SU-DHL-6 (cell line): Measurements from ENCODE around the gene COBL.

Source experiments
- H2AFZ ChIP-seq: fragments of 200-600 bp; sonication (generic); 2 replicates; pipeline ENCODE4 v1.6.1; 2014; ENCODE audit warnings: low read depth, mild to moderate bottlenecking, moderate library complexity, mixed read lengths, antibody characterized with exemption, low read length; ENCODE audit not compliant: severe bottlenecking
- H3F3A ChIP-seq: fragments of 200-600 bp; shearing (Covaris generic); 2 replicates; pipeline ENCODE4 v1.6.0; 2016; ENCODE audit warnings: antibody characterized with exemption, mild to moderate bottlenecking; ENCODE audit not compliant: insufficient read depth
- H3K27ac ChIP-seq: fragments of 200-600 bp; sonication (generic); 2 replicates; pipeline ENCODE4 v1.5.1; 2016; ENCODE audit warnings: low read depth, mild to moderate bottlenecking, low read length, moderate library complexity, mixed read lengths
- H3K27me3 ChIP-seq: fragments of 200-600 bp; sonication (generic), shearing (Covaris generic); 2 replicates; pipeline ENCODE4 v1.6.0; 2014; ENCODE audit warnings: mild to moderate bottlenecking, low read length
- H3K36me3 ChIP-seq: fragments of 200-600 bp; sonication (generic); 2 replicates; pipeline ENCODE4 v1.6.1; 2014; ENCODE audit warnings: mild to moderate bottlenecking, low read length, mixed read lengths
- H3K4me2 ChIP-seq: fragments of 300-600, 200-600 bp; shearing (Covaris generic), sonication (generic); 2 replicates; pipeline ENCODE4 v1.6.0; 2014; ENCODE audit warnings: low read length, low read depth, mild to moderate bottlenecking; ENCODE audit not compliant: poor library complexity, severe bottlenecking
- H3K4me3 ChIP-seq: fragments of 200-600 bp; sonication (generic); 2 replicates; pipeline ENCODE4 v1.5.1; 2014; ENCODE audit warnings: antibody characterized with exemption, low read length, mild to moderate bottlenecking, mixed read lengths; ENCODE audit not compliant: insufficient read depth, poor library complexity, severe bottlenecking
- H3K79me2 ChIP-seq: fragments of 200-600 bp; sonication (generic); 2 replicates; pipeline ENCODE4 v1.6.1; 2014; ENCODE audit warnings: mild to moderate bottlenecking, low read length, moderate library complexity; ENCODE audit not compliant: insufficient read depth
- H3K9ac ChIP-seq: fragments of 200-600 bp; sonication (generic); 2 replicates; pipeline ENCODE4 v1.7.0; 2014; ENCODE audit warnings: mild to moderate bottlenecking, low read length
- H3K9me2 ChIP-seq: fragments of 200-600 bp; sonication (generic); replicated peaks from 2 replicates; pipeline ENCODE4 v1.6.1; 2014; ENCODE audit warnings: low read length; ENCODE audit not compliant: insufficient read depth
- H3K9me3 ChIP-seq: fragments of 200-600 bp; sonication (generic); 2 replicates; pipeline ENCODE4 v1.6.1; 2014; ENCODE audit warnings: low read length, mixed read lengths; ENCODE audit not compliant: insufficient read depth
- H4K20me1 ChIP-seq: fragments of 200-600 bp; sonication (generic); 2 replicates; pipeline ENCODE4 v1.6.1; 2014; ENCODE audit warnings: low read depth, mild to moderate bottlenecking, antibody characterized with exemption, low read length, moderate library complexity, mixed read lengths
- CTCF ChIP-seq: fragments of 200-600 bp; sonication (generic); IDR thresholded peaks from one replicate; pipeline ENCODE4 v1.5.1; 2017; ENCODE audit warnings: antibody characterized with exemption, mild to moderate bottlenecking, low read length, moderate library complexity; ENCODE audit not compliant: insufficient read depth, poor library complexity, severe bottlenecking
- EZH2phosphoT487 ChIP-seq: fragments of 200-600 bp; sonication (generic), shearing (Covaris generic); conservative IDR thresholded peaks from 2 replicates; pipeline ENCODE4 v1.6.1; 2018; ENCODE audit warnings: mild to moderate bottlenecking, antibody characterized with exemption, low read length, moderate library complexity, mixed read lengths

COBL gene

GRCh38 chr7:51021906-51022570 lies 294.6 kb downstream of the COBL start:
- no peaks in the 10 kb centered on the region for H3K9me2 ChIP-seq
- no peaks in the 10 kb centered on the region for H3K27me3 ChIP-seq
- TF ChIP-seq EZH2phosphoT487, result no peak
- no peak for TF ChIP-seq CTCF

GRCh38 chr7:51020944-51021343 lies 295.7 kb downstream of the COBL start:
- no peak overlapping the region for H3K9ac ChIP-seq
- TF ChIP-seq CTCF, result no peak
- no peaks in the 10 kb centered on the region for H3K9me3 ChIP-seq
- H3F3A ChIP-seq, result no peaks in the 10 kb centered on the region
- no peak overlapping the region for H3K4me2 ChIP-seq
- no peak overlapping the region for H2AFZ ChIP-seq
- no peak overlapping the region for H3K4me3 ChIP-seq
- H3K27ac ChIP-seq, result no peak overlapping the region
- no peaks in the 10 kb centered on the region for H4K20me1 ChIP-seq
- no peaks in the 10 kb centered on the region for H3K9me2 ChIP-seq
- no peaks in the 10 kb centered on the region for H3K79me2 ChIP-seq
- no peaks in the 10 kb centered on the region for H3K27me3 ChIP-seq
- H3K36me3 ChIP-seq, result no peaks in the 10 kb centered on the region

More at GRCh38 chr7:51021906-51022570, 294.6 kb downstream of the COBL start:
- no peaks in the 10 kb centered on the region for H3K36me3 ChIP-seq
- H3K9ac ChIP-seq, result no peak overlapping the region
- no peaks in the 10 kb centered on the region for H3F3A ChIP-seq
- H3K4me3 ChIP-seq, result no peak overlapping the region
- H2AFZ ChIP-seq, result no peak overlapping the region
- H3K4me2 ChIP-seq, result no peak overlapping the region
- H3K27ac ChIP-seq, result no peak overlapping the region
- H3K9me3 ChIP-seq, result no peaks in the 10 kb centered on the region
- no peaks in the 10 kb centered on the region for H3K79me2 ChIP-seq
- H4K20me1 ChIP-seq, result no peaks in the 10 kb centered on the region

- H2AFZ ChIP-seq, result no peak overlapping the region
These were observed 296.4 kb downstream of the COBL start for GRCh38 chr7:51019891-51020870.

More at GRCh38 chr7:51019891-51020870, 296.4 kb downstream of the COBL start:
- Histone ChIP-seq H3K4me3 (no peak overlapping the region), H3K36me3 (no peaks in the 10 kb centered on the region), H3K9me2 (no peaks in the 10 kb centered on the region), H3K27me3 (no peaks in the 10 kb centered on the region), H4K20me1 (no peaks in the 10 kb centered on the region), H3K4me2 (no peak overlapping the region), H3K79me2 (no peaks in the 10 kb centered on the region), H3K27ac (no peak overlapping the region), H3K9me3 (no peaks in the 10 kb centered on the region), H3K9ac (no peak overlapping the region), H3F3A (no peaks in the 10 kb centered on the region)
- no peak for TF ChIP-seq EZH2phosphoT487
- TF ChIP-seq CTCF, result no peak
